ES-I3 (cell line): ENCODE data around the gene YIPF2.

Experiments used
- H3K36me3 ChIP-seq: 2 replicates; pipeline ENCODE4 v1.6.1; 2013; ENCODE audit warnings: mild to moderate bottlenecking, low read length, control low read depth, moderate library complexity; ENCODE audit not compliant: insufficient read depth
- H3K4me1 ChIP-seq: 2 replicates; pipeline ENCODE4 v1.6.1; 2013; ENCODE audit warnings: mild to moderate bottlenecking, control low read depth, low read length; ENCODE audit not compliant: insufficient read depth
- H3K9ac ChIP-seq: 2 replicates; pipeline ENCODE4 v1.6.1; 2013; ENCODE audit warnings: low read depth, mild to moderate bottlenecking, low read length, moderate library complexity
- H3K9me3 ChIP-seq: 2 replicates; pipeline ENCODE4 v1.6.1; 2013; ENCODE audit warnings: mild to moderate bottlenecking, low read length, moderate library complexity; ENCODE audit not compliant: control insufficient read depth, insufficient read depth

The YIPF2 gene

GRCh38 chr19:10922638-10923014 lies 5.8 kb downstream of the YIPF2 start:
- H3K4me1 ChIP-seq: no peaks in the 10 kb centered on the region
- no peaks in the 10 kb centered on the region for H3K9me3 ChIP-seq
- no peak overlapping the region for H3K9ac ChIP-seq
- peaks cover 6% of the 10 kb centered on the region for H3K36me3 ChIP-seq

GRCh38 chr19:10921910-10922637 lies 6.4 kb downstream of the YIPF2 start:
- Histone ChIP-seq H3K9ac (no peak overlapping the region), H3K9me3 (no peaks in the 10 kb centered on the region)

GRCh38 chr19:10921199-10921909 lies 7.1 kb downstream of the YIPF2 start:
- Histone ChIP-seq H3K36me3 (peaks cover 11% of the 10 kb centered on the region), H3K4me1 (no peaks in the 10 kb centered on the region), H3K9ac (no peak overlapping the region), H3K9me3 (no peaks in the 10 kb centered on the region)

More at GRCh38 chr19:10921910-10922637, 6.4 kb downstream of the YIPF2 start:
- peaks cover 6% of the 10 kb centered on the region for H3K36me3 ChIP-seq
- H3K4me1 ChIP-seq: no peaks in the 10 kb centered on the region

GRCh38 chr19:10920781-10921180 lies 7.7 kb downstream of the YIPF2 start:
- Histone ChIP-seq H3K9me3 (no peaks in the 10 kb centered on the region), H3K9ac (no peak overlapping the region), H3K4me1 (no peaks in the 10 kb centered on the region), H3K36me3 (peaks cover 11% of the 10 kb centered on the region)

- H3K4me1 ChIP-seq: no peaks in the 10 kb centered on the region
- no peaks in the 10 kb centered on the region for H3K9me3 ChIP-seq
- H3K9ac ChIP-seq: no peak overlapping the region
- peaks cover 11% of the 10 kb centered on the region for H3K36me3 ChIP-seq
These were observed 8.2 kb downstream of the YIPF2 start for GRCh38 chr19:10920288-10920655.

- H3K9ac ChIP-seq: no peak overlapping the region
- no peaks in the 10 kb centered on the region for H3K9me3 ChIP-seq
- no peaks in the 10 kb centered on the region for H3K4me1 ChIP-seq
- H3K36me3 ChIP-seq: peaks cover 11% of the 10 kb centered on the region
These were observed 8.8 kb downstream of the YIPF2 start for GRCh38 chr19:10919352-10920287.

- H3K4me1 ChIP-seq: no peaks in the 10 kb centered on the region
- no peaks in the 10 kb centered on the region for H3K9me3 ChIP-seq
- peaks cover 7% of the 10 kb centered on the region for H3K36me3 ChIP-seq
- no peak overlapping the region for H3K9ac ChIP-seq
These were observed 10.1 kb downstream of the YIPF2 start for GRCh38 chr19:10918359-10918758.

- Histone ChIP-seq H3K36me3 (peaks cover 7% of the 10 kb centered on the region; the same call in 1 of the 2 replicates), H3K9ac (no peak overlapping the region), H3K9me3 (no peaks in the 10 kb centered on the region), H3K4me1 (no peaks in the 10 kb centered on the region)
These were observed 11.8 kb downstream of the YIPF2 start for GRCh38 chr19:10916602-10917001.

- Histone ChIP-seq H3K36me3 (peaks cover 5% of the 10 kb centered on the region; the same call in 1 of the 2 replicates), H3K9me3 (no peaks in the 10 kb centered on the region), H3K9ac (no peak overlapping the region), H3K4me1 (no peaks in the 10 kb centered on the region)
These were observed 13.0 kb downstream of the YIPF2 start for GRCh38 chr19:10915130-10916091.

- H3K36me3 ChIP-seq: peaks cover 5% of the 10 kb centered on the region; the same call in 1 of the 2 replicates
- no peak overlapping the region for H3K9ac ChIP-seq
- H3K4me1 ChIP-seq: no peaks in the 10 kb centered on the region
- H3K9me3 ChIP-seq: no peaks in the 10 kb centered on the region
These were observed 14.6 kb downstream of the YIPF2 start for GRCh38 chr19:10913716-10914340.

- Histone ChIP-seq H3K9me3 (no peaks in the 10 kb centered on the region), H3K9ac (no peak overlapping the region), H3K36me3 (peaks cover 10% of the 10 kb centered on the region), H3K4me1 (no peaks in the 10 kb centered on the region)
These were observed 15.8 kb downstream of the YIPF2 start for GRCh38 chr19:10912619-10913018.

- H3K4me1 ChIP-seq: no peaks in the 10 kb centered on the region
These were observed 16.7 kb downstream of the YIPF2 start for GRCh38 chr19:10911579-10912363.

More at GRCh38 chr19:10911579-10912363, 16.7 kb downstream of the YIPF2 start:
- Histone ChIP-seq H3K9ac (no peak overlapping the region), H3K9me3 (no peaks in the 10 kb centered on the region), H3K36me3 (peaks cover 9% of the 10 kb centered on the region)
